Hematopoietic multipotent progenitor cell treated with erythropoietin and hydrocortisone succinate and interleukin-3 and kit ligand, for 6 days (in vitro differentiated cells): Measurements from ENCODE around the gene DPP6.
"Not testable (repeated sequence)": the region's sequence is repeated elsewhere in the genome, so short reads cannot be mapped to it uniquely, and the experiment has no call there.

Experiments
- DNase-seq: peaks from one replicate; pipeline ENCODE4 v3.0.0-alpha.2; 2015

DPP6 gene

DNA sequence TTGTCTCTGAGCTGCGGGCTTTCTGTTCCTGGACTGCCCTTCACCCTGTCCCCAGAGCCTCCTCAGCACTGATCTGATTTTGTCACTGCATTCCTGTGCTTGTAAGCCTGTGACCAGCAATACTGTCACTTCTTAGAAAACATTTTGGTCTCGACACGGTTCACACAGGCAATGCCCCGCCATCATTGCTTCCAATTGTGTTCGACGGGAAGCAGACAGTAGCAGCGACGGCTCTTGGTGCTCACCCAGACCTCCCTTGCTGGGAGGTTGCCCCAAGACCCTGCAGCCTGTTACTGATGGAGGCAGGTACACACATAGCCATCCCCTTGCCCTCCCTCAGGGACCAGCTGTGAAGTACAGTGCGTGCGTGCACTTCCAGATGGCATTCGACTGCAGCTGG is 99.1 kb downstream of the DPP6 start:
- DNase-seq = not testable (repeated sequence)

DNA sequence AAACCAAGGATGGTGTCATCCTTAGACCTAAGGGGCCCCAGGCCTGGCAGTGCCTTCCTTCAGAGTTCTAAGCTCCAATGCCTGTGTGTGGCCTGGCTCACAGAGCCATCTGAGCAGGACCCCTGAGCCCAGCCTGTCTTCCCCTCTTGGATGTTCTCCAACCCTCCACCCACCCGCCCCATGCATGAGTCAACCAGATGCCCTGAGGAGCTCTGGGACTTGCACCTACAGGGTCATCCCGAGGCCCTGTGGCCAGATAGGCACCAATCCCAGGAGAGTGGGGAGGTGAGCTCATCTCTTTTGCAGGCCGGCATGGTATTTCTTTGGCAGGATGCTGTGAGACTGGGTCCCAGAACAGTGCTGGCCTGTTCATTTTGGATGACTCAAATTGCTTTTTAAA is 103.7 kb downstream of the DPP6 start:
- not testable (repeated sequence) for DNase-seq

DNA sequence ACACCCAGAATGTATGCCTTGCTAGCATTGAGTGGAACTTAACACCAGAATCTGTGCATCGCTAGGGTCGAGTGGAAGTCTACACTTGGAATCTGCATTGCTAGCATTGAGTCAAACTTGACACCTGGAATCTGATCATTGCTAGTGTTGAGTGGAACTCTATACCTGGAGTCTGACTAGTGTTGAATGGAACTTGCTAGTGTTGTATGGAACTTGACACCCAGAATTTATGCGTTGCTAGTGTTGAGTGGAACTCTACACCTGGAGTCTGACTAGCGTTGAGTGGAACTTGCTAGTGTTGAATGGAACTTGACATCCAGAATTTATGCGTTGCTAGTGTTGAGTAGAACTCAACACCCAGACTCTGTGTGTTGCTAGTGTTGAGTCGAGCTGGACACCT is 110.7 kb downstream of the DPP6 start:
- DNase-seq = not testable (repeated sequence)

DNA sequence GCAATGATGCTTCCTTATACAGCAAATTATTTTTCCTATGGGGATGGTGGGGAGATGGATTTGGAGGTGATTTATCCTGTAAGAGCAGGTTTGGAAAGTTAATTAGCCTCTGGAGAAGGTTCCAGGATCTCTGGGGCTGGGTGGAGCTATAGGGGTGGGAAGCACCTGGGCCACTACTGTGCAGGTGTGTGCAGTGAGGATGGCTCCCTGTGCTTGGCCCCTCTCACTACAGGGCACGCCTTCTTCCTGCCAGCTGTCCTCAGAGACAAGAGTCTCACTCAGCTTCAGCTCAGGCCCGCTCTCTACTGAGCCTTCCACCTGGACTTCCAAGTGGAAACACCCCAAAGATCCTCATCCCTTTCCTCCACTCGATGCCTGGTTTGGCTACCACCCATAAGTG is 111.4 kb downstream of the DPP6 start:
- not testable (repeated sequence) for DNase-seq

DNA sequence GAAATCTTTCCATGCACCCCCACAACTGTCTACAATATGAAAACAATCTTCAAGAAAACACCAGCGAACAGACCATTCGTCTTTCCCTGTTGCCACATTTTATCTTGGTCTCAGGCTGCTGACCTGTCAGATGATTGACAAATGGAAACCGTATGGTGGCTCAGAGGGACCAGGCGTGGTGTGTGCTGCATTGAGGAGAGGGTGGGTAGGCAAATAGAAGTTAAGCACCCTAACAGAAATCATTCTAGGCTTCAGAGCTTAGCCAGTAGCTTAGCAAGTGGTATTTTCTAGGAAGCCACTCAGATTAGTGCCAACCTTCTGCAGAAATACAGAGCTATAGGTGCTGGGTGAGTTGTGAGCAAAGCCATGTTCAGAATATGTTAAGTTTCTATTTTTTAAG is 114.9 kb downstream of the DPP6 start:
- no peak for DNase-seq

DNA sequence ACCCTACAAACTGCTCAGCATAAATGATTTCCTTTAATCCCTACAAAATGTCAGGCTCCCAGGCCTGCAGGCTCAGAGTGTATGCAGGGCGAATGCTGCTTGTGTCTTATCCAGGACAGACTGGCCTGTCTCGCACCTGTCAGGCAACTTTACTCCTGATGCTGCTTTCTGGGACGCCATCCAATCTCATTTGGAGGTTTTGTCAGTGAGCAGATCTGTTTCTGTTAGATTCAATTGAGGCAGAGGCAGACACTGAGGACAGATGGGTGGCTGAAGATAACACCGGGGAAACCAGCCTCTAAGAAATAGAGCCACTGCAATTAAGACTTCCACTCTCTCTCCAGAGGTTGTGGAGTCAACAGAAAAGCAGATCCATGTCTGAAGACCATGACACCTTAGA is 115.6 kb downstream of the DPP6 start:
- no peak for DNase-seq

DNA sequence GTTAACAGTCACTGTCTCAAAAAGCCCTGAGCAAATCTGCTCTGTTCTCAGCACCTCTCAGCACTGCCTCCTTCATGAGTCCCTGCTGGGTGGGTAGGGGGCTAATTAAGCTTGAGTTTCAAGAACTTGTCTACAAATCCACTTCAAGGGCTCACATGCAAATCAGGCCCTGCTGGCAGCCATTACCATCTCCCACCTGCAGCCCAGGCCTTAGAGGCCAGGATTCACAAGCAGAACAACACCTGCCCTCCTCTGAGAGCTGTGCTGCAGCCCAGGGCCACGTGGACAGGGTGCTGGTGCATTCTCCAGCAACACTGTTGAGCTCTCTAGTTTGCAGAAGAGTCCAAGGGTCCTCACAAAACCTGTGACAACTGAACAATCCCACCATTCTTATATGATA is 119.2 kb downstream of the DPP6 start:
- no peak for DNase-seq

DNA sequence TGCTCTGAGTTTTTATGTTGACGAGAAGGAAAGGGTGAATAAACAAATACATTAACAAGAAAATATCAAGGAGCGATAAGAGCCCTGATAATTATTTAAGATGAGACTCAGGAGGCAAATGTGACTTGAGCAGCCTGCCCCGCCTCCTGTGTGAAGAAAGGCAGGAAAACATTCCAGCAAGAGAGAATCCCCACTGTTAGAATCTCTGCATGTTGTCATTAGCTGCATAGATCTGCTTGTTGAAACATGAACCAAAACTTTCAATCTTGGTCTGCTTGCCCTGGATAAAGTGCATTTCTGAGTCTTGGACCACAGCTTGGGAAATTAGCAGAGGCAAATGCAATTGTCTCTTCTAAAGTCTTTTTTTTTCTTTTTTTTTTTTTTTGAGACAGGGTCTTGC is 120.0 kb downstream of the DPP6 start:
- DNase-seq = no peak

DNA sequence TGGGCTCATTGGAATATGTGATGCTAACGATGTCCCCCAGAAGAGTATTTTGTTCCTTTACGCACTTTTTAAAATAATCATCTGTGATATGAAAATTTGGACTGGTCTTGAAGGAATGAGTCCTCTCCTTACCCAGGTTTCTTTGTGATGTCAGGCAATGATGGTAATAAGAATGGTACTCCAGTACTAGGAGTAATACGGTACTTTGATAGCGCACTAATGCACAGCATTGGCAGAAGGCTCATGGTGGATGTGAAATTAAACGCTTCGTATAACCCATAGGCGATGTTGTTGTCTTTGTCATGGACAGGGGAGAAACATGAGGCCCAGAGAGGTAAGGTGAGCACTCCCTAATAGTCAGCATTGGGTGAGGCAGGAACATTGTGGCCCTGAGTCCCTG is 125.4 kb downstream of the DPP6 start:
- DNase-seq = no peak

DNA sequence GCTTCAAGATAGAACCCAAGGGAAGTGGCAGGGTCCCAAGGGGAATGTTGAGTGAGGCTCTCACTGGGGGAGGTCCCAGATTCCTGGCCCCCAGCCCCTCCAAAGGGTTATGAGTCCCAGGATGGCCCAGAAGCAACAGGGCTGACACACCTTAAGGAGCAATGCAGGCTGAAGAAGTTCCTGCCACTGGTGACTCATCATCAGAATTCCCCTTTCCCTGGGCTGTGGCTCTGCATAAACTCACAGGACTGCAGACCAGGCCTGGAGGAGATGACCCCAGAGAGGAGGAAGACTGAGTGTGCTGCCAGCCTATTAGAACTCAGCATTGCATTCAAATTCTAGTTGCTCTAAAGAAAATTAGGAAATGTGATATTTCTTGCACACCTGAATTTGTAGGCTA is 126.7 kb downstream of the DPP6 start:
- no peak for DNase-seq

DNA sequence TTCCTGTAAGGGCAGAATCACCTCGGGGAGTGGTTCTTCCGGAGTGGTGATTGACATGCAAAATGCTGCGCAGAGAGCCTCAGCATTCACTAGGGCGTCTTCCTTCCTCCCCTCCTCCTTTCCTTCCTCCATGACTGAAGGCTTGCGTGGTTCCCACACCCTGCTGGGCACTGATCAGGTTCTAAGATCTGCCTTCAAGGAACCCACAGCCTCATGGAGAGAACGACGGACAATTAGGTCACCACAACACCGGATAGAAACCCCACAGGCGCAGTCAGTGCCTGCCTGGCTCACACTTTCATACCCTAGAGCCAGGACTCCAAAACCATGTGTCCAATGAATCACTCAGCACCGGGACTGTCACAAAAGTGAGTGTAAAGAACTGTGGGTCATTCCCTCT is 131.3 kb downstream of the DPP6 start:
- no peak for DNase-seq

DNA sequence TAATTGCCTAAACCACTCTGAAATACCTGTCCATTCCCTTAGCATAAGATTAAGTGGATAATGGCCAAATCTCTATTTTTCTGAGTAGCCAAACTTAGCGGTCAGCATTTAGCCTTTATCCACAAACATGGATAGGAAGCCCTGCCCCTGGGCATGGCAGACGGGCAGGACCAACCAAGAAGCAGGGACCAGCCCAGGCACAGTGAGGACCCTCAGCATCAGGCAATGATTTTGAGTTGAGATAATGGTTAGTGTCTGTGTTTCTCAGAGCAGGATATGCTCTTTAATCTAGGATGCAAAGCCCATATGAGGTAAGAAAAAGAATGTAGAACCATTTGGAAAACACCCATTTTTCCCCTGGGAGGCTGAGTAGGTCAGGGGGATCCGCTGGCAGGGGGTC is 131.7 kb downstream of the DPP6 start:
- no peak for DNase-seq

DNA sequence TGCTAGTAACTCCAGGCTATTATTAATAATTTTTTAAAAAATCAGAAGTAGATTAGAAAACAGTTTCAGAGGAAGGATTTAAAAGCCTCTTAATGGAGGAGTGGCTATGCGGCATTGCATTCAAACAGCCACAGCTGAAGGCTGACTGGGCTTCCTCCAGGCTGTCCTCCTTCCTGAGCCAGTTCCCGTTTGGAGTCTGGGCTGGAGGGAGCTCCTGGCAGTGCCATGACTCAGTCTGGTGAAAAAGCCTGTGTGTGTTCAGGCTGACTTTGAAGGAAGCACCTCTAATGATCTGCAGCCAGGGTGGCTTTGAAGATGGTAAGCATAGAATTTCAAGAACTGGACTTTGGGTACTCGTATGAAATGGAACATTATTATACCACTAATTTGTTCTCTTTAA is 134.6 kb downstream of the DPP6 start:
- DNase-seq = no peak

DNA sequence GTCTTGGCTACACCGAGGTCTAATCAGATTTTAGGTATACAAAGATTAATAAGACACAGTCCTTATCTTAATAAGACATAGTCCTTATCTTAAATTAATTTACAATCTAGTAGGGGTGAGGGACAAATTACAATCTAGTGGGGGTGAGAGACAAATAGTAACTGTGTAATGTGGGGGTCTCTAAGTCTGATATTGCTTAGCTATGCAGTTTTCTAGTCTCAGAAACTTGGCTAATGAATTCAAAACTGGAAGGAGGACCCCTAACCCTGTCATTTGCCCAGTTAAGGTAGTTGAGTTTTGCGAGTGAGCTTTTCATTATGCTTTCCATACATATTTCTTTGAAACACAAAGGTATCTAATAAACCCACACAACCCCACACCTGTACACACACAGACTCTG is 136.1 kb downstream of the DPP6 start:
- DNase-seq = no peak

DNA sequence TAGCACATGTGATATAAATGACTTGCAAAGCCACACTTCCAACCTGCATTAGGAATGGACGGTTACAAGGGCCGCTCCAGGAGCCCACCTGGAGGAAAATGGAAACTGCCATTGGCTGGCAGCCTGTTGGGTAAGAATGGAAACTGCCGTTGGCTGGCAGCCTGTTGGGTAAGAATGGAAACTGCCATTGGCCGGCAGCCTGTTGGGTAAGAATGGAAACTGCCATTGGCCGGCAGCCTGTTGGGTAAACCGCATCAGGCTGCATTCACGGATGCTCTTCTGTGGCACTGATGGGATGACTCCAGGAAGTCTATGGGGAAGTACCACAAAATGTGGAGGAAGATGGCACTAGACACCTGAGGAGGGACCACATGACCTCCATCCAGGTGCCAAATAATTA is 143.1 kb downstream of the DPP6 start:
- DNase-seq = no peak

DNA sequence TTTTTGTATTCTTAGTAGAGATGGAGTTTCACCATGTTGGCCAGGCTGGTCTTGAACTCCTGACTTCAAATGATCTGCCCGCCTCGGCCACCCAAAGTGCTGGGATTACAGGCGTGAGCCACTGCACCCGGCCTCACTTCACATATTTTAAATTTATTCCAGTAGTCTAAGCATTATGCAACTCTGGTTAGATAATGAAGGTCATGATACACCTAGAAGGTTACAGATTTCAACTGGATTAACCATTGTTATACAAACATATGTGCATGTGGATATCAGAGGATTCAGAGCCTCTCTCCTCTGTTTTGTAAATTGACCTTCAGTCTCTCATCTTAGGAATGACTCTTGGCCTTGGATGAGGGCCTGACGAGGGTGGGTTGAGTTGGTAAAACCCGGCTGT is 146.3 kb downstream of the DPP6 start:
- no peak for DNase-seq

DNA sequence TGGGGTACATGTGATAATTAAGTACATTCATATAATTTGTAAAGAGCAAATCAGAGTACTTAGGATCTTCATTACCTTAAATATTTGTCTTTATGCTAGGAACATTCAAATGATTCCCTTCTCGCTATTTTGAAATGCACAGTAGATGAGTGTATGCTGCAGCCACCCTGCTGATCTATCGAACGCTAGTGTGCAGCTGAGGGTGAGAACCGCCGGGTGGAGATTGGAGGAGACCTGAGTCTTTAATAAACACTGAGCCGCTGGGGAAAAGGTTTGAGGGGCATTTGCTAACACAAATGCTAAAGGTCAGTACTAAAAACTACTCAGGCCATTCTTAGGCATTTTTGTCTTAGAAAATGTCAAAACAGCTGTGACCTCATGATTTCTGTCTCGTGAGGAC is 148.0 kb downstream of the DPP6 start:
- no peak for DNase-seq

DNA sequence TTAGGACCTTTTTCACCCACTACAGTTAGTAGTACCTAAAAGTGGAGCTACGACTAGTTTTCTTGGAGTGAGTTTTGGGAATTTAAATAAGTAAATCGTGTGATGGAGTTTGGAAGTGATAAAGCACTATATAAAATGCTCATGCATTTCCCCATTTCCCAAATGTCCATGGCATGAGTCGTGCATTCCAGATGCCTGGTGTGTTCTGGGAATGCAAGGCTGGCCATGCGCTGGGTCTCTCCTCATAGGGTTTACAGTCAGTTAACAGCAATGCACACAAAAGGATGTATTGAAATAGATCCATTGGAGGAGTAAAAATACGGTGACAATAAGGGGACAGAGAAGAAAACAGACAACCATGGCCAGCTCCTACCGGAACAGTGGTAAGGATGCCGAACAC is 149.8 kb downstream of the DPP6 start:
- DNase-seq = no peak

DNA sequence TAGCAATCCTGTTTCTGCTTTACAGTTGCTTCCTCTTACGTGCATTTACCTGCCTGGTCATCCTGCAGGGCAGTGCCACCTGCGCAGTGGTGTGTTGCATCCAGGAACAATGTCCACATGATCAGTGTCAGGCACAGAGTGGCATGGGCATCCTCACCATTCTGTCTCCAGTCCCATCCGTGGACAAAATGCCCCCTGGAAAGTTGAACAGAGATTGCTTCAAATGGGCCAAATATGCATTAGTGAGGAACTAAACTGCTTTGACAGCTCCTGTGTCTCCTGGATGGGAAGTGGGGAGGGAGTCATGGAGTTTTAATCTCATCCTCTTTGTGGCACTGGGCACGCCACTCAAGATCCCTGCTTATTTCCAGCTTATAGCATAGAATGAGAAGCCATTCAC is 151.8 kb downstream of the DPP6 start:
- no peak for DNase-seq

DNA sequence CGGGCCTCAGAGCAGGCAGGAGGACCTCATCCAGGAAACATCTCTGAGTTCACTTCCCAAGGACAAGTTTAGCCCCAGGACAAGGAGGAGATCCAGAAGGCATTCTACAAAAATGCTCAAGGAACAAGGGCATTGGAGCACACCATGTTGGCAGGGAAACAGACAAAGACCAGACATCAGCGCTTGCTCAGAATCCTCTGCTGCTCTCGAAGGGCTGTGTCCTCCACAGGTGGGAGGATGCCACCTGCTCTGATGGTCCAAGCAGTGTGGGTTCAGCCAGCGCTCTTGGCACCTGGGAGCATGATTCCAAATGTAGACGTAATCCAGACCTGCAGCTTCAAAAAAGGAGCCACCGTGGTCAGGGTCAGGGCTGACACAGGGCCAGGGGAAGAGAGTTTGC is 160.7 kb downstream of the DPP6 start:
- no peak for DNase-seq

DNA sequence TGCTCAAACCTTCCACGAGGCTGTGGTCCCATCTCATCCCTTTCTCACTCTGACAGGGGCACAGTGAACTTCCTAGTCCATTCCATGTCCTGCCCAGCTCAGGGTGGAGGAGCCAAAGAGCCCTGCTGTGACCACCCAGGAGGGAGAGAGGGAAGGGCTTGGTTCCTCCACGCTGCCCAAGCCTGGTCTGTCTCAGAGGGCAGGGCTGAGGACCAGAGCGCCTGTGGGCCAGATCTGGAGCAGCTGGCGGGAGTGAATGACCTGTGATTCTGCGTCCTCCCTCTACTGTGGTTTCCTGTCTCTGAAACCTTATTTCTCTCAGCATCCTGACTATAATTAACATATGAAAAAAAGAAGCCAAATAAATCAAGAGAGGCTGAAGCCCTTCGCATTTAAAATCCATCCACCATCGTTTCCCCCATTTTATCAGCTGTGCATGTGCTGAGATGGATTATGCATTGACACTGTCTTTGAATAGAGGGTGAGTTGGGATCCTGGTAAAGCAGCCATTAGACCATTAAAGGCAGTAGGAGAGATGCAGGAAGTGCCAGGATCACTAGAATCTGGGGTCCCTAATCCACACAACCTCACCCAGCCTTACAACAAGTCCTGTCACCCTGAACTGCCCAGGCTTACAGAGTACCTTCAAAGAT is 165.6 kb downstream of the DPP6 start:
- no peak for DNase-seq

DNA sequence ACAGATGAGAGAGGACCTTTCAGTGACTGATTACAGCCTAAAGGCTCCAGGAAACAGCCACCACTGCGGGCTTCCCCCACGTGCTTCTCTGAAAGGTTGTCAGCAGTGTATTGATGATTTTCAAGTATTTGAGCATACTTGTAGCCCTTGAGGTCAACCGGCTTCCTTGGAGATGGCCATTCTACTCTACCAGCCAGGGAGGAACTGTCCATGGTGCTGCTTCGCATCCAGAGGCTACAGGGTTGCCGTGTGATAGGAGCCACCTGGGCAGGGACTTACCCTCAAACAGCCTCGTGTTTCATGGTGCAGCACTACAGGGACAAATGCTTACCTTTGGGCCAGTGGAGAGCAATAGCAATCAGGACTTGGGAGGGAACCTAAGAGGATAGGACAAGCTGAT is 179.5 kb downstream of the DPP6 start:
- peak; percentile 13 for DNase-seq

DNA sequence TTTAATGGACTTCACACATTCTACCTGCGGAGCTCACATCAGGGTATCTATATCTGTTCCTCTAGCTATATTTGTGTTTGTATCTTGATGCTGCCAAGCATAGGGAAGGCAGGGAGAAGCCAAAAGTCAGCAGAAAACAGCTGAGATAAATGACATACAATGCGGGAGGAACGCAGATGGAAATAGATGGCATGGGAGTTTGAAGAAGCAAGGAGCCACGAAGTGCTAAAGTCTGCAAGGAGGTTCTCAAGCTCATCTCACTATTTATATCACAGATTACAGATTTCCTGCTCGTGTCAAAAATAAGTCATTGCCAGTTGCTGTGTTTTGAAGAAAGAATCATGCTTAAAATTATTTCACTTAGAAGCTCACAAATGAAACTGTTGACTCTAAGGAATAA is 180.5 kb downstream of the DPP6 start:
- DNase-seq = no peak

DNA sequence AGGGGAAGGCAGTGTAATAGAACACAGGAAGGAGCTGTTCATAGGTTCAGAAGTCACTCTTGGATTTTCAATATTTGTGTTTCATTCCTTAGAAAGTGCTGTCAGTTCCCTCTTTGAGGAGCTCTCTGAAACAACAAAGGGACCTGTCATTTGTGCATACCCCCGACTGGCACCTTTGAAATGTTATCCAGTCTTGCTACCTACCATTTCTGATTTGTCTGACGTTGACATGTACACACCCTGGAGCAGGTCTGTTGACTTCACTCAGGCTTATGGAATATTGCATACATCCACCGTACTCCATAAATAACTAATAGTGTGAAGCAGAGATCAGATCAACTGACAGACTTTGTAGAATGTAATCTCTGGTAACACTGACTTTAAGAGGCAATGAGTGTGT is 189.8 kb downstream of the DPP6 start:
- DNase-seq = no peak

DNA sequence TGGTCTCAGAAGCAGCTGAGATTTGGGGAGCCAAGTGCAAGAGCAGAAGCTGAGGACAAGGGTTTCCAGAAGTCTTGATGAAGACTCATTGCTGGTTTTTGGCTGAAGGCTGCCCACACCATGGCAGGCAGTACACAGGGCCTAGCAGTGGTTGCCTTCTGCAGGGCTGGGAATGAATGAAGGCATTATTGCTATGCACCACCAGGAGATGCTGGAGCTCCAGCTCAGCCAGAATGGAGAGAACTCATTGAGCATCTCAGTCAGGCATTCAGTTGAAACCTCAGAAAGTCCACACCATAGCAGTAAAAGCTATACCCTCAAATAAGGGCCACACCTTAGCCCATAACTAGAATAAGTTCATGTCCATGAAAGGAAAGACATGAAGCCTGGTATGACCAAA is 190.5 kb downstream of the DPP6 start:
- no peak for DNase-seq

DNA sequence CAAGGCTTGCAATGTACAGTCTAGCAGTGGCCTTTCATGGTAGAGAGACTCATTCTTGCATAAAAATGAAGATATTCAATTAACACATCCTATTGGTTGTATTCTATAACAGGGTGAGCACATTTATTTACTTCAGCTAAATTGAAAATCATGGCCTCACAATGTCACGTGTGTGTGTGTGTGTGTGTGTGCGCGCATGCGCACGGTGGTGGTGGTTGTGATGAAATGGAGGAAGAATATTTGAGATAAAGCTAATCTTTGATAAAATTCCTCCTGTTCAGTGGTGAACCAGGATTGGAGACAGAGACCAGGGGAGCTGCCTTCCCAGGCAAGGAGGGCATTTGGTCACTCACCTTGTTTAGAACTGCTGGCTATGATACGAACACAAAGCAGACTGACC is 199.8 kb downstream of the DPP6 start:
- DNase-seq = no peak
